ENCODE data around the gene GCNT4.
"Not testable (repeated sequence)": the region's sequence is repeated elsewhere in the genome, so short reads cannot be mapped to it uniquely, and the experiment has no call there.

Gene GCNT4

GRCh38 chr5:75052192-75053053 lies at the start of gene GCNT4:
Gene GCNT4 (minus strand): TSS chr5:75052558. CDS start chr5:75030037, 22,521 bp downstream.
- in situ Hi-C loops (cut with MboI; ENCODE audit: low sequenced_read_pairs), result no loop called here

GRCh38 chr5:75095956-75096355 lies 43.6 kb upstream of the GCNT4 start:
- in situ Hi-C loops (cut with MboI; ENCODE audit: low sequenced_read_pairs), result not testable (repeated sequence)

GRCh38 chr5:75091597-75091996 lies 39.2 kb upstream of the GCNT4 start:
- in situ Hi-C loops (cut with MboI; ENCODE audit: low sequenced_read_pairs), result no loop called here

GRCh38 chr5:75089662-75090061 lies 37.3 kb upstream of the GCNT4 start:
- in situ Hi-C loops (cut with MboI; ENCODE audit: low sequenced_read_pairs), result no loop called here

DNA sequence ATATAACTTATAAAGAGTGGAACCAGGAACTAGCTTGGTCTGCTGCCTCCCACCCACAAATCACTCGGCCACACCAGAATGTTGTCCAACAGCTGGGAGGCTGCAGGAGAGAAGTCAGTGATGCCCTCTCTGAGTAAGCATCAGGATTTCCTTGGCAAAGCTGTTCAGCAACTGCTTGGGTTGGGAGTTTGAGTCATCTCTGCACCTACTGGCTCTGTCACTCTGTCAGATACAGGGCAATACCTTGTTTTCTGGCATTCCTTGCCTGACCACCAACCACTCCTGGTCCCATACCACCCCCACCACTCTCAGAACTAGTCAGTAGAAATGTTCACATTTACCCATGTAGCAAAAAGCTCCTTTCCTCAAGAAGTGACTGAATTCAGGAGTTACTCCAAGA lies 36.8 kb upstream of the GCNT4 start:
- in situ Hi-C loops (cut with MboI; ENCODE audit: low sequenced_read_pairs), result no loop called here

DNA sequence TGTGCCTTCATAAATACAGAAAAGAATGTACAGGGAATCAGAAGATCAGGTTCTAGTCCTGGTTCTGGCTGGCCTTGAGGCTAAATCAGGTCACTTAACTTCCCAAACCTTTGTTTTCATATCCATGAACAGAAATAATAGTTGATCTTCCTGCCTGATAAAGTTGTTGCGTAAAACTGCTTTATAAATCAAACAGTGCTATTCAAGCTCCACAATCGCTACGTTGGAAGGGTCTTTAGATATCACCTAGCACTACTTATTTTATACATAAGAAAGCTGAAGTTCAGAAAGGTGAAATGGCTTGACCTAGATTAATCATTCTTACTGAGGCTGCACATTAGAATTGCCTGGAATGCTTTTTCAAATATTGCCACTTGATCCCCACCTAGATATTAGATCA lies 36.3 kb upstream of the GCNT4 start:
- in situ Hi-C loops (cut with MboI; ENCODE audit: low sequenced_read_pairs), result no loop called here

GRCh38 chr5:75081510-75081909 lies 29.2 kb upstream of the GCNT4 start:
- in situ Hi-C loops (cut with MboI; ENCODE audit: low sequenced_read_pairs), result no loop called here

GRCh38 chr5:75079346-75079745 lies 27.0 kb upstream of the GCNT4 start:
- in situ Hi-C loops (cut with MboI; ENCODE audit: low sequenced_read_pairs), result not testable (repeated sequence)

DNA sequence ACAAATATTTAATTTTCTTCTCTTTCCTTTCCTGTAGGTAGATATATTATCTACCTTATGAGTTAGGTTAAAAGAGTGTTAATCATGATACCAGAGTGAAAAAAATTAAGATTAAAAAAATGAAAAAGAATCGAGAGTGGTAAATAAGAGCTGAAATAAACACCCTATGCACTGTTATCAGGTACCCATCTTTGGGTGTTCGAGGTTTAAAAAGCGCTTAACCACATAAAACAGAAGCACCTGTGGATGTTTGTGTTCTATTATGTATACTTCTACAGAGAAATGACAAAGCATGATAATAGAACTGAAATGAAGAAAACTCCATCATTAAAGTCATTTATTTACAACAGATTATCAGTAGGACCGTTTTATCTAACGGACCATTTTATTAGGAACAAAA lies 25.7 kb upstream of the GCNT4 start:
- in situ Hi-C loops (cut with MboI; ENCODE audit: low sequenced_read_pairs), result no loop called here

DNA sequence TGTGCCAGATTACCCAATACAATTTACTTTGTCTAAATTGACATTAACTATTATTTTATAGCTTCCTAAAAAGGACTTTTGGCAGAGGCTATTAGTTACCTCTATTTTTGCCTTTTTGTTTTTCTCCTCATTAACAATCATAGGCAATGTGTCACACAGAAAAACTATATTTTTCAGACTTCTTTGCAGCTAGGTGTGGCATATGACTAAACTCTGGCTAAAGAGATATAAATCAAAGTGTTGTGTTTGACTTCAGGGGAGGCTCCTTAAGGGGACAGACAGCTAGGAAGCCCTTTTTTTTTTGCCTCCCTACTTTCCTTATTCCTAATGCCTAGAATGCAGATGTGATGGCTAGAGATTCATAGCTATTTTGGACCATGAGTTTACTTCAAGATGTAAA lies 19.7 kb upstream of the GCNT4 start:
- in situ Hi-C loops (cut with MboI; ENCODE audit: low sequenced_read_pairs), result no loop called here

DNA sequence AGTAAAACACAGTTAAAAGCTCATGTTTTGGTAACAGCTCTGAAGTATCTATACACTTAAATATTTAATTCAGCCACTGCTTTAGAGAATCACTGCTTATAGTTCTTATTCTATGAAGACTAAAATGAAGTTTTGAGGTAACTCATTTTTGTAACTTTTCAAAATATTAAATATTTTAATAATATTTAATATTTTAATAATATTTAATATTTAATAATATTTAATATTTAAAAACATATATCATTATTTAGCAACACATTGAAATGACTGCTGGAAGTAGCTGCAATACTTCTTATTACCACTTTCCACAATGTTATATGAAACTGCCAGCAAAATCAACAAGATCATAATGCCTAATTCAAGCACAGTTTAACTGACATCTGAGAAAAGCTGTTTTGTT lies 18.7 kb upstream of the GCNT4 start:
- in situ Hi-C loops (cut with MboI; ENCODE audit: low sequenced_read_pairs), result no loop called here

DNA sequence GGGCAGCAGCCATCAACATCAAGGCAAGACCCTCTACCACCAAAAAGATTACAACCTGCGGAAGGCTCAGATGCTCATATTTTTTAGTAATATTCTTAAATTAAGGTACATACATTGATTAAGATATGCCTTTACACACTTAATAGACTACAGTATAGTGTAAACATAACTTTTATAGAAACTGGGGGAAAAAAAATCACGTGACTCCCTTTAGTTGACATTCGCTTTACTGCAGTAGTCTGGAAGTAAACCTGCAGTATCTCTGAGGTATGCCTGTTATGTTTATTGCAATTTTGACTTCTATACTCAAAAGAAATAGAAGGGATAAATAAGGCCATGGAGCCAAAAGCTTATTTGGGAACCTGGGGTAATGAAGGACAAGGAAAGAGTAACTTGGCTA lies 15.1 kb upstream of the GCNT4 start:
- in situ Hi-C loops (cut with MboI; ENCODE audit: low sequenced_read_pairs), result no loop called here

DNA sequence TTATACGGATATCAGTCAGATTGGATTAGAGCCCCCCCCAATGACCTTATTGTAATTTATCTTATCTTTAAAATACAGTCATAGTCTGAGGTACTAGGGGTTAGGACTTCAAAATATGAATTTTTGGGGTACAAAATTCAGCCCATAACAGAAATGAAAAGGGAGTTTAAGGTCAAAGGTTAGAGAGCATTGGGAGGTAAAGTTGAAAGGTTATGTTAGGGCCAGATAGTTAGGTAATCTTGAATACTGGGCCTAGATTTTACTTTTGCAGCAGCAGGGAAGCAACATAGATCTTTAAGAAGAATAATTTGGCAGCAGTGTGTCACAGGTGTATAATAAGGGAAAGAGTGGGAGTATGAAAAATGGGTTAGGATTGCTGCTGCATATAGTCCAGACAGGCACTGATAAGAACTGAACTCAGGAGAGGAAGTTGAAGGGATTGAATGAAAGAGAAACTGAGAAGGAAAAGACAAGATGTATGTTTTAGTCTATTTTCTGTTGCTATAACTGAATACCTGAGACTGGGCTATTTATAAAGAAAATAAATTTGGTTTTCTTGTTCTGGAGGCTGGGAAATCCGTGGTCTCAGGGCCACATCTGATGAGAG lies 10.7 kb upstream of the GCNT4 start:
- in situ Hi-C loops (cut with MboI; ENCODE audit: low sequenced_read_pairs), result no loop called here

DNA sequence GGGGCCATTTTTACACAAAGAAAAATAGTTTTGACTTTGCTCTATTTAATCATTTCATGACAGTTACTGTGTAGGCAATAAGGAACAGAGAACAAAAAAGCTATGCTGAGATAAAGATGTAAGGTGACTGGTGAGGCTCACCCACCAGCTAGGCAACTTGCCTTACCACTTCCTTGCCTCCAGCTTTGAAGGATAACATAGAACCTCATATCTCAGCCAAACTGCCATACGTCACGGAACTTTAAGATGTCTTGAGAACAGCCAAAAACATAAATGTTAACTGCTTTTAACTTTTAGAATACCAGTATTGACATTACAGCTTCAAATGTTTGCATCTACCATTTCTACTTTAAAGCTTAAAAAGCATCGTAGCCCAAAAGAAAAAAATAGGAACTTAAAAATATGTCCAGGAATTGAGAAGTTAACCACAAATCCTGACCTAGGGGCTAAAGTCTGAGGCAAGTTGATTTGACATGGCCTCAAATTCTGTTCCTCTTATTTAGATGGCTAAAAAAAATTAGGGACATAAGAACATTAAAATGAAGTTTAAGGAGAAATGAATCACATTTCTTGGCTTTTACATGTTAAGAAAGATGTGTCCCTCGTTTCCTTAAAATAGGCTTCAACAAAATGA lies 7.7 kb upstream of the GCNT4 start:
- in situ Hi-C loops (cut with MboI; ENCODE audit: low sequenced_read_pairs), result no loop called here

DNA sequence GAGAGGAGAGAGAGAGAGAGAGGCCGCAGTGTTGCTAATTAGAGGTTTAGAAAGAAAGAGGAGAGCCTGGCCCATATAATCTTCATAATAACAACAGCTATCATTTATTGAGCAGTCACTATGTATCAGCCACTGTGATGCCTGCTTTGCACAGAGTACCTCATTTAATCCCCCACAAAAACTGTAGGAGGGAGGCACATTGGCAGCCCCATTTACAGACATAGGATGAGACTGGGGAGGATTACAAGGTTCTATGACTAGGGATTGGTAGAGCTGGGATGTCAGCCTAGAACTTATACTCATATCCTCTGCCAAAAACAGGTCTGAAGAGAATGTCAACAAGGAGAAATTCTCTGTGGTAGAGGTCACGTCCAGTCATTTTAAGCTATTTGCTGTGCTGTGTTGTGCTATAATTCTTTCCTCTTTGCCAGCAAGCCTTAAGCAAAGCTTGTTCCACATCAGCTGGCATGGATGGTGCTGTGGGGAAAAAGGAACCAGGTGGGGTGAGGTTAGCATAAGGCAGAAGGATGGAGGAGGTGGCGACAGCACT lies 6.7 kb upstream of the GCNT4 start:
- in situ Hi-C loops (cut with MboI; ENCODE audit: low sequenced_read_pairs), result no loop called here

- in situ Hi-C loops (cut with MboI; ENCODE audit: low sequenced_read_pairs), result no loop called here
Measured at GRCh38 chr5:75057561-75057960, 5.2 kb upstream of the GCNT4 start.

DNA sequence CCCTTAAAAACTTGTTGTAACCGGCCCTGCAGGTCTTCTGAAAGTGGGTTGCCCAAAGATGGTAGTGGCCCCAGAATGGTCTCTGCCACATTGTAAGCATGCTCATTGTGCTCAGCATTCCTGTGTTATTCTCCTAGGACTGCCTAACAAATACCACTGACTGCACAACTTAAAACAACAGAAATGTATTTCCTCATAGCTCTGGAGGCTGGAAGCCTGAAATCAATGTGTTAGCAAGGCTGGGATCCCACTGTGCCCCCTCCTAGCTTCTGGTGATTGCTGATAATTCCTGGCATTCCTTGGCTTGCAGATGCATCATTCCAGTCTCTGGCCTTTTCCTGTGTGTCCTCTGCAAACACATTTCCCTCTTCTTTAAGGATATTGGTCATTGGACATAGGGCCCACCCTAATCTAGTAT lies 3.4 kb upstream of the GCNT4 start:
- in situ Hi-C loops (cut with MboI; ENCODE audit: low sequenced_read_pairs), result no loop called here

DNA sequence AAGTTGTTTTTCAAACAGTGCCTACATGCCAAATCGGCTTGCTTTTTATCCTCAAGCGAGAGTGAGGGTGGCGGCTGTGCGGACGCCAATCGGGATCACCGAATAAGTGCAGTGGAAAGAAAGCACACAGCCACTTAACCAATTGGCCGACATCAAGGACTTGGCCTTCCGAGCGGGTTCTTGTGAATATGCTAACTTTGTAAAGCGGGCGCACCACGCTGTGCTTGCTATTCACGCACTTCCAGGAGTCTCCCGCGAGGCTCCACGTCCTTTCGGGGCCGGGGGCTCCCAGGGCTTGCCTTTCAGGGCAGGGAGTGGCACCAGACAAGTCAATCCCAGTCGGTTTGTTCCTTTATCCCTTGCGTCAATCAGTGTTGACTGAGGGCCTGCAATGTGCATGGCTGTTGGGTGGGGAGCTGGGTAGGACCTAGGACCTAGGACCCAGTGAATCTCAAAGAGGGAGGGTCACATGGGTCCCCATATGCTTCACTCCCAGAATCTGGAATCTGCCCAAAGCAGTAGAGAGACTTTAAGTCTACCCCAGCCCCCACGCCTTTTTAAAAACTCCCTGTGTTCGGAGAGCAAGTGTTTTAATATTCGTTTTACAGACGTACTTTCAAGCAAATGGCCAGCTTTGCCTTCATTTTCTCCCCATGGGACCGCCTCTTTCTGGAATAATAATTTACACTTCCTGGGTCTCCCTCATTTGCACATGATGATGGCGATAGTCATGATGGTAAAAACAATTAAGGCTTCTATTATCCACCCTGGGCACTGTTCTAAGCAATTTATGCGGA lies 2.0 kb upstream of the GCNT4 start:
- in situ Hi-C loops (cut with MboI; ENCODE audit: low sequenced_read_pairs), result no loop called here

DNA sequence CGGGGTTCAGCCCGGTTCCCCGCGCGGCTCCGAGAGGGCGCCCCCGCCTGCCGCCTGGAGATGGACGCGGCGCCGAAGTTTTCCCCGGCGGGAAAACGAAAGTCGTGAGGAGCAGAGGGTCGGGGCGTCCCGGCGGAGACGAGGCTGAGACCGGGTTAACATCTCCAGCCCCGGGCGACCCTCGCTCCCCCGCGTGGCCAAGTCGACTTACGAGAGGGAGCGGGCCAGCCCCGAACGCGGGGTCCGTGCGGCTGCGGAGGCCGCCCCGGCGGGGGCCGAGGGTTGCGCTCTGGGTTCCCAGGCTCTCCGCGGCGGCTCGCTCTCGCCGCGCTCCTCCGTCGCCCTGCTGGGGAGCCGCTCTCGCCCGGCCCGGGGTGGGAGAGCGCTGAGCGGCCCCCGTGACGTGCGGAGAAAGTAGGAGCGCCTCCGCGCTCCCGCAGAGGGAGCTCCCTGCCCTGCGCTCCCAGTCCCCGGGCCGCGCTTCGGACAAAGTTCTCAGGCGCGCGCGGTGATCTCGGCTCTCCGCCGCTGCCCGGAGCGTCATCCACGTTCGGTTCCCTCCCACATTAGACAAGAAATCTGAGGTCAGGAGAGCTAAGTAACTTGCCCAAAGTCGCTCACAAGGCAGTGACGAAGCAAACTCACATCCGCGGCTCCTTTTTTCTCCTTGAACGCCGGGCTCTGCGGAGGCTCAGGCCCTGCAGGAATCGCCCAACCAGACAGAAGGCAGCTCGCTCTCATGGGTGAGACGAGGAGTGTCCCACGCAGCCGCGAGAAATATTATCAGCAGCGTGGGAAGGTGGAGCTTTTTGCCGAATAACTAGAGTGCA lies 1.2 kb upstream of the GCNT4 start:
- in situ Hi-C loops (cut with MboI; ENCODE audit: low sequenced_read_pairs), result no loop called here

- in situ Hi-C loops (cut with MboI; ENCODE audit: low sequenced_read_pairs), result no loop called here
Measured at GRCh38 chr5:75053054-75053303, 621 bp upstream of the GCNT4 start.

Measured in HL-60/S4 treated with phorbol 12-myristate 13-acetate at 8.2 ng/mL for 4 days and 3 days (cell line).